Prostate gland (tissue), 2 donors: Measurements from ENCODE around the gene NCOA1.

Experiments used
- POLR2A ChIP-seq: fragments of 450-650 bp; IDR thresholded peaks from one replicate; pipeline ENCODE4 v1.6.1; 2016; ENCODE audit warnings: antibody characterized with exemption, mild to moderate bottlenecking
- POLR2AphosphoS5 ChIP-seq: sonication (generic); formaldehyde crosslinking; IDR thresholded peaks from one replicate; pipeline ENCODE4 v1.6.1; 2017; ENCODE audit warnings: antibody characterized with exemption
- TF ChIP-seq, protein P1 (sequence below), 4 experiments: fragments of 200-600 bp in 2 of 4; fragments of 450-650 bp in 2 of 4; sonication (generic) in 2 of 4; IDR thresholded peaks; 1 replicate in 3 of 4; 2 replicates in 1 of 4; pipeline ENCODE4 v1.5.1; 2016 to 2019; ENCODE audit warnings: antibody characterized with exemption in 4 of 4, mild to moderate bottlenecking in 2 of 4, moderate library complexity in 2 of 4

DNA sequence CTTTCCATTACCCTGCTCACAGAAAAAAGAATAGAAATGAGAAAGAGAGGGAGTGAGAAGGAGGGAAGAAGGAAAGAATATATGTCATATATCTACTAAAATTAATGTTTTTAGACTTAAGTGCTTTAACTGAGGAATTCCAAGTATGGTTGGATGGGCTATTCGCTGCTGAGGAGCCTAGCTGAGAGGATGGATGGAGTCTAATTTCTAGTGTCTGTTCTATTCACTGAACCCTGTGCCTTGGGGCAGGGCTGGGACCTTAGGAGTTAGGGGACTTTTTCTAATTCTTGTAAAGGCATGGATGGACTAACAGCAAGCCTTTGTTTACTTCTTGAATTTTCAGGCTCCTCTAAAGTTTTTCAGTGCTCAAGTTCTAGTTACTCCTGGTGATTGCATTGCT, 192.4 kb downstream of the NCOA1 start:
- TF ChIP-seq POLR2A (no peak), POLR2AphosphoS5 (no peak)
- TF ChIP-seq, protein P1, sequence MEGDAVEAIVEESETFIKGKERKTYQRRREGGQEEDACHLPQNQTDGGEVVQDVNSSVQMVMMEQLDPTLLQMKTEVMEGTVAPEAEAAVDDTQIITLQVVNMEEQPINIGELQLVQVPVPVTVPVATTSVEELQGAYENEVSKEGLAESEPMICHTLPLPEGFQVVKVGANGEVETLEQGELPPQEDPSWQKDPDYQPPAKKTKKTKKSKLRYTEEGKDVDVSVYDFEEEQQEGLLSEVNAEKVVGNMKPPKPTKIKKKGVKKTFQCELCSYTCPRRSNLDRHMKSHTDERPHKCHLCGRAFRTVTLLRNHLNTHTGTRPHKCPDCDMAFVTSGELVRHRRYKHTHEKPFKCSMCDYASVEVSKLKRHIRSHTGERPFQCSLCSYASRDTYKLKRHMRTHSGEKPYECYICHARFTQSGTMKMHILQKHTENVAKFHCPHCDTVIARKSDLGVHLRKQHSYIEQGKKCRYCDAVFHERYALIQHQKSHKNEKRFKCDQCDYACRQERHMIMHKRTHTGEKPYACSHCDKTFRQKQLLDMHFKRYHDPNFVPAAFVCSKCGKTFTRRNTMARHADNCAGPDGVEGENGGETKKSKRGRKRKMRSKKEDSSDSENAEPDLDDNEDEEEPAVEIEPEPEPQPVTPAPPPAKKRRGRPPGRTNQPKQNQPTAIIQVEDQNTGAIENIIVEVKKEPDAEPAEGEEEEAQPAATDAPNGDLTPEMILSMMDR (IDR thresholded peaks at IDR 0.05), result no peak
